NB4 (cell line): ENCODE results near the gene SHPK.

Source experiments
- DNase-seq: peaks from one replicate; pipeline ENCODE4 v3.0.0; 2010; ENCODE audit warnings: low read depth
- H3K4me3 ChIP-seq: one replicate; pipeline ENCODE4 v1.5.1; 2011; ENCODE audit warnings: mild to moderate bottlenecking, low read depth, low read length, moderate library complexity
- MYC ChIP-seq: IDR thresholded peaks from 2 replicates; pipeline ENCODE4 v1.6.1; 2011; ENCODE audit warnings: low read depth, low read length
- POLR2A ChIP-seq: IDR thresholded peaks from 2 replicates; pipeline ENCODE4 v1.6.1; 2011; ENCODE audit warnings: mild to moderate bottlenecking; ENCODE audit not compliant: insufficient read length; ENCODE audit errors: extremely low read depth
- TF ChIP-seq, protein P1 (sequence below): IDR thresholded peaks from 2 replicates; pipeline ENCODE4 v1.6.1; 2011; ENCODE audit warnings: low read depth, low read length
- TF ChIP-seq, protein P2 (sequence below): IDR thresholded peaks from one replicate; pipeline ENCODE4 v1.5.1; 2012; ENCODE audit warnings: low read depth, low read length

The SHPK gene

DNA sequence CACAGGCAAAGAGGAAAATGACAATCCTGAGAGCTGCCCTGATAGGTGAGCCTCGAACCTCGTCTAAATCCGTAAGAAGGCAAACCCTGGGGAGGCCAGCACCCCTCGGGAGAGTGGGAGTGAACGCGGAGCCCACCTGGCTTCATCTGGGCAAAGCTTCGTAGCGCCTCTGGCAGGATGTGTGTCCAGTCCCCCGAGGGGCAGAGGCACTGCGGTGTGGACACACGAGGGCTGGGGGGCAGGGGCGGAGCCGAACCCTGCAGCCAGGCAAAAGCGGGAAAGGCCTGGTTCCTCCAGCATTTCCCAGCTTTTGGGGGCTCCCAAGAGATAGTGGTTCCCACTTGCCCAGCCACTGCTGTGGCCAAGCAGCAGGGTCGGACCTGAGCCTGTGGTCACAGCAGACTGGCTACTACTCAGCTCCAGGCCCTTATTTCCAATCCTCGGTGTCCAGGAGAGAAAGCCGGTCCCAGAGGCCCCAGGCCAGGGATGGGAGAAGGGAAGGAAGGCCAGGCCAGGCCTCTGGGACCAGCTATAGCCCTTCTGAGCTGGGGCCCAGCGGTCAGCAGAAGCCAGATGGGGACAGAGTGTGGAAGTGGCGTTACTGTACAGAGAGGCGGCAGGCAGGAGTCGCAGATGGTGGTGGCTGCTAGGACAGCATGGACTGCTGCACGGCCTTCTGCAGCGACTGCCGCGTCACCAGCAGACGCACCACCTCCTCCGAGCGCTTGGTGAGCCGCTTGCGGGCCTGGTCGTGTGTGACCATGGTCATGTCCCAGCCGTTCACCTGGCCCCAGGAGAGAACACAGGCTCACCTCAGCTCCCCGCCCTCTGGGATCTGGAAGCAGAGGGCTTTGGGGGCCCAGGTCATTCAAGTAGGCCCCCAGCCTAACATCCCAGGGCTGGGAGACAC, 27.3 kb upstream of the SHPK start:
- TF ChIP-seq, protein P1, sequence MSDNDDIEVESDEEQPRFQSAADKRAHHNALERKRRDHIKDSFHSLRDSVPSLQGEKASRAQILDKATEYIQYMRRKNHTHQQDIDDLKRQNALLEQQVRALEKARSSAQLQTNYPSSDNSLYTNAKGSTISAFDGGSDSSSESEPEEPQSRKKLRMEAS: no peak
- TF ChIP-seq, protein P2, sequence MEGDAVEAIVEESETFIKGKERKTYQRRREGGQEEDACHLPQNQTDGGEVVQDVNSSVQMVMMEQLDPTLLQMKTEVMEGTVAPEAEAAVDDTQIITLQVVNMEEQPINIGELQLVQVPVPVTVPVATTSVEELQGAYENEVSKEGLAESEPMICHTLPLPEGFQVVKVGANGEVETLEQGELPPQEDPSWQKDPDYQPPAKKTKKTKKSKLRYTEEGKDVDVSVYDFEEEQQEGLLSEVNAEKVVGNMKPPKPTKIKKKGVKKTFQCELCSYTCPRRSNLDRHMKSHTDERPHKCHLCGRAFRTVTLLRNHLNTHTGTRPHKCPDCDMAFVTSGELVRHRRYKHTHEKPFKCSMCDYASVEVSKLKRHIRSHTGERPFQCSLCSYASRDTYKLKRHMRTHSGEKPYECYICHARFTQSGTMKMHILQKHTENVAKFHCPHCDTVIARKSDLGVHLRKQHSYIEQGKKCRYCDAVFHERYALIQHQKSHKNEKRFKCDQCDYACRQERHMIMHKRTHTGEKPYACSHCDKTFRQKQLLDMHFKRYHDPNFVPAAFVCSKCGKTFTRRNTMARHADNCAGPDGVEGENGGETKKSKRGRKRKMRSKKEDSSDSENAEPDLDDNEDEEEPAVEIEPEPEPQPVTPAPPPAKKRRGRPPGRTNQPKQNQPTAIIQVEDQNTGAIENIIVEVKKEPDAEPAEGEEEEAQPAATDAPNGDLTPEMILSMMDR: no peak
- no peak for TF ChIP-seq POLR2A
- no peak for TF ChIP-seq MYC
- H3K4me3 ChIP-seq: no peak overlapping the region
- no peak for DNase-seq

DNA sequence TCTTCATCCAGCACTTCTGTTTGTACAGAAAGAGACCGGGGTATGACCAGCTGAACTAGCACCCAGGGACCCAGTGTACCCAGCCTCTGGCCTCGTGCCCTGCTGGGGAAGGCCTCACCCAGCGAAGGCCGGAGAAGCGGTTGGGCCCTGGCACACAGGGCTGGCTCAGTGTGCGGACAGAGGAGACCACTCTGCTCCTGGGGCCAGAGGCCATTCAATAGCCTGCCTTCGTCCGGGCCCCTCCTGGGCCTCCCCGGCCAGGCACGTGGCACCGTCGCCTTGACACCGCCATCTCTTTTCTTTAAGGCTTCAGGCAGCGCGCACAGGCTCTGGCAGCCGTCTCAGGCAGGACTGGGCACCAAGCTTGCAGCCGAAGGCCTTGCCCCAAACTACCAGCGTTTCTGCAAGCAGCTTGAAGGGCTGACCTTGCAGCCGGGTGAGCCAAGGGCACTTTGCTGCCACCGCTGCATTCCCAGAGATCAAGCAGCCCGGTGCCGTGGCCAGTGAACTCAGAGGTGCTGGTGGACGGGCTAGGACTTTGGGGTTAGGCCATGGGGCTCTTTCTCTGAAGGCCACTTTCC, 24.4 kb upstream of the SHPK start:
- H3K4me3 ChIP-seq: no peak overlapping the region
- TF ChIP-seq, protein P1: no peak
- no peak for TF ChIP-seq POLR2A
- no peak for TF ChIP-seq MYC
- TF ChIP-seq, protein P2: no peak
- no peak for DNase-seq

DNA sequence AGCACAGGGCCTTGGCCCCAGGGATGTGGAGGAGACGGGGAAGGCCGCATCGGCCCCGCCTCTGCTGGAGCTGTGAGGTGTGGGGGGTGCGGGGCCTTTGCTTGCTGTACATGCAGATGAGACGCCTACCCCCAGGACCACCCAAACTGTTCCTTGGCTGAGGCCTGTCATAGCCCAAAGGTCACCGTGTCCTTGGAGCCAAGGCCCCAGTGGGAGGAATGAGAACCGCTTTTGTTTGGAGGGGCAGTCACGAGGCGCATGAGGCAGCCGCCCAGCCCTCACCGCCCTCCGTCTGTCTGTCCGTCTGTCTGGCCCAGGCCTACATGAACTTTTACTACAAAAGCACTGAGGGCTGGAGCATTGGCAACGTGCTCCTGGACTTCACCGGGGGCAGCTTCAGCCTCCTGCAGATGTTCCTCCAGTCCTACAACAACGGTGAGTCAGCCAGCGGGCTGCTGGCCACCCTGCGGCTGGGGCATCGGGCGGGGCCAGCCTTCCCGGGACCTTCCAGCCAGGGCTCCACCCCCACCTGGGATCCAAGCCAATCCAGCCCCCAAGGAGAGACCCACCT, 23.6 kb upstream of the SHPK start:
- H3K4me3 ChIP-seq: no peak overlapping the region
- DNase-seq: no peak
- no peak for TF ChIP-seq POLR2A
- TF ChIP-seq, protein P2: no peak
- TF ChIP-seq, protein P1: no peak
- no peak for TF ChIP-seq MYC

DNA sequence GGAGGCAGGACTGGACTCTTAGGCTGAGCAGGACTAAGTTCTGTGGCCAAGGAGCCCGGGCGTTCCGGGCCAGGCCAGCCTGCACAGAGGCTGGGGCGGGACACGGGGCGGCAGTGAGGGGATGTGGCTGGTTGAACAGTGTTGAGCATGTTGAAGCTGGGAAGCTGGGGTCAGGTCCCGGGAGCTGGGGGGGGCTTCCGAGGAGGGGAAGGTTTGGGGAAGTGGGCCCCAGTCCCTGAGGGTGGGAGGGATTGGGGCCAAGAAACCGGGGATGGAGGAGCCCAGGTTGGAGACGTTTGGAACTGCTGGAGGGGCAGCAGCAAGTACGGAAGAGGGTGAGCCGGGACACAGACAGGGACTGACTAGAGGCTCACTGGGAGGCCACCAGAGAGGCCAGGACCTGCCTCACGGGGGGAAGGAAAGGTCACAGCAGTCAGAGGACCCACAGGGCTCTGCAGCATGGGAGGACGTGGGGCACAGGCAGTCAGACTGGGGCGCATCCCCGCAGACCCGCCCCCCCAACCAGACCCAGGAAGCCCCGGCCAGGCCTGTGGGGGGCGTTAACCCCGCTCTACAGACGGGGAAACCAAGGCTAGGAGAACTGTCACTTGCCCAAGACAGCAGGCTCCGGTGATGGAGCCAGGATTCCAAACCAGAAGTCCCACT, 22.9 kb upstream of the SHPK start:
- TF ChIP-seq, protein P1: no peak
- TF ChIP-seq, protein P2: no peak
- TF ChIP-seq MYC (no peak), POLR2A (no peak)
- H3K4me3 ChIP-seq: no peak overlapping the region
- no peak for DNase-seq

DNA sequence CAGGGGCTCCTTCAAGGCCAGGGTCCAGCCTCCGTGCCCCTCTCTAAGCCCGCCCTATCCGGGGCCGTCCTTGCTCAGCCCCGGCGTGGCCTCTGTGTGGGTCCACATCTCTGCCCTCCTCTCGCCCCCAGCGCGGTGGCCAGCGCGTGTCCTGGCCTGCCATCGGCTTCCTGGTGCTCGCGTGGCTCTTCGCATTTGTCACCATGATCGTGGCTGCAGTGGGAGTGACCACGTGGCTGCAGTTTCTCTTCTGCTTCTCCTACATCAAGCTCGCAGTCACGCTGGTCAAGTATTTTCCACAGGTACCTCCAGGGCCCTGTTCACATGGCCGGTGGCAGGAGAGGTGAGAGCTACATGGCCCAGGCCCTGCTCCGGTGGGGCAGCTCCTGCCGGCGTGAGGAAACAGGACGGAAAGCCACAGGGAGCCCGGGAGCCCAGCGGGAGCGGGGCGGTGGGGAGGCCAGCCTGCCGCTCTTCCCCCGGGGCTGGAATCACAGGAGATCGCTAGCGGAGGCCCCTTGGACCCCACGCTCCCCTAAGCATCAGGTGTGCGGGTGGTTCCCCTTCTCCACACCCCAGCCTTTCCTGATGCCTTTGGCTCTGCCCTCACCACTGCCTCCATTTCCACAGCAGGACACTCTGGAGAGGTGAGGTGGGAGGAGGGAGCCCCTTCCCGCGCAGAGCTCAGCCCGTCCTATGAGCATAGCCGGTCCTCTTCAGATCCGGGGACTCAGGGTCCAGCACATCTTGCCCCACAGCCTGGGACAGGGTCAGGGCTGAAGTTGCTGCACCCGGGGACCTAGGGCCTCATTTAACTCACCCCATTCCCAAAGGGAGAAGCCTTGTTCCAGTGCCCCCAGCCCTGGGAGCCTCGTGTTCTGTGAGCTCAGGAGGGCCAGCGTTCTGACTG, 22.1 kb upstream of the SHPK start:
- DNase-seq: no peak
- H3K4me3 ChIP-seq: no peak overlapping the region
- TF ChIP-seq, protein P2: no peak
- no peak for TF ChIP-seq POLR2A
